22Rv1 (cell line): ENCODE data around the gene RNF168.
"Not testable (repeated sequence)": the region's sequence is repeated elsewhere in the genome, so short reads cannot be mapped to it uniquely, and the experiment has no call there.

Source experiments
- H3K27ac ChIP-seq: fragments of 450-650 bp; 2 replicates; pipeline ENCODE4 v1.5.1; 2017
- CTCF ChIP-seq: fragments of 450-650 bp; IDR thresholded peaks from 2 replicates; pipeline ENCODE4 v1.5.1; 2017; ENCODE audit warnings: mild to moderate bottlenecking
- ZFX ChIP-seq: fragments of 450-650 bp; IDR thresholded peaks from 2 replicates; pipeline ENCODE4 v1.6.1; 2017; ENCODE audit warnings: antibody characterized with exemption, borderline replicate concordance

RNF168 gene

GRCh38 chr3:196489747-196490146 is 13.8 kb downstream of the RNF168 start:
- no peak for TF ChIP-seq CTCF
- no peak for TF ChIP-seq ZFX
- no peak overlapping the region for H3K27ac ChIP-seq

DNA sequence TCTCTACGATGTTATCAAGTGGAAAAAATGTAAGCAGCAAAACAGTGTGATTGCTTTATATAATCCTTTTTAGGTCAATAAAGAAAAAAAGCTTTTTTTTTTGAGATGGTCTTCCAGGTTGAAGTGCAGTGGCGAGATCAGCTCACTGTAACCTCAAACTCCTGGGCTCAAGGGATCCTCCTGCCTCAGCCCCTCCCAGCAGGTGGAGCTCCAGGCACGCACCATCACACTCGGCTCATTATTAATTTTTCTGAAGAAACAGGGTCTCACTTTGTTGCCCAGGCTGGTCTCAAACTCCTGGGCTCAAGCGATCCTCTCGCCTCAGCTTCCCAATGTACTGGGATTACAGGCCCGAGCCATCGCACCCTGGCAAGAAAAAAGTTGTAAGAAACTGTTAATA is 17.3 kb downstream of the RNF168 start:
- H3K27ac ChIP-seq = no peak overlapping the region
- TF ChIP-seq ZFX (no peak), CTCF (peak; percentile 57)

- H3K27ac ChIP-seq = no peak overlapping the region
- TF ChIP-seq ZFX (no peak), CTCF (no peak)
Observed at GRCh38 chr3:196477678-196478077, 25.9 kb downstream of the RNF168 start.

DNA sequence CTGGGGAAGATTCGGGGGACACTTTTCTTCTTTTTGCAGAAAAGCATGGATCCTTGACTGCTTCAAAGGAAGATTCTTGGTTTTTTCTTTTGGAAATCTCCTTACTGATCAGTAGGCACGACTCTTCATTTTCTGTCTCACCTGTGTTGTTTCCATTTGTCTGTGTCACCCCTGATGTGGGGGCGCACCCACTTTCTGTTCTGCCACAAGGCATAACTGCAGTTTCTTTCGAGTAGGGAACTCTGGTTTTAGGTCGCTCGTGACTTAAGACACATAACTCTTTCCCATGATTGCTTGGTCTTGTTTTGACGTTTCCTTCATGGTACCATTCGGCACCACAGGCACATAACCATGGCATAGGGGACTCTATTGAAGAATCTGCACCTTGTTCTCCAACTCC is 31.3 kb downstream of the RNF168 start:
- no peak overlapping the region for H3K27ac ChIP-seq
- TF ChIP-seq ZFX (no peak), CTCF (no peak)

GRCh38 chr3:196471551-196471950 is 32.0 kb downstream of the RNF168 start:
- TF ChIP-seq CTCF (no peak), ZFX (no peak)
- no peak overlapping the region for H3K27ac ChIP-seq

- not testable (repeated sequence) for H3K27ac ChIP-seq
Observed at GRCh38 chr3:196470182-196470581, 33.4 kb downstream of the RNF168 start.

DNA sequence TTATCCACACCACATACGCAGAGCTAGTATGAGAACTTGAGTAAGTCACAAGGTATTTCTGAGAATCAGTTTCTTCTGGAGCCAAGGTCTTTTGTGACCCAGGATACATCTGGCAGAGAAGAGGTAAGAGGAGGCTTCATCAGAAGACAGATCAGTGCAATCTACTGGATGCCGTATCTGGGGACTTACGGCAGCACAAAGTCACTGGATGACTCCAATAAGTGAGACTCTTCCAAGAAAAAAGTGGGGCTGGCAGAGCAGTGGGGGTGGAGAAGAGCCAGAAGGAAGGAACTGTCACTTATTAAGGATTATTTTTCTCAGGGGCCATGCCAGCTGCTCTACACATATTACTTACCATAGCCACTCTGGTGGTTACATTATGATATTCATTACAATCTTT is 39.8 kb downstream of the RNF168 start:
- H3K27ac ChIP-seq = no peak overlapping the region
- TF ChIP-seq ZFX (no peak), CTCF (no peak)

DNA sequence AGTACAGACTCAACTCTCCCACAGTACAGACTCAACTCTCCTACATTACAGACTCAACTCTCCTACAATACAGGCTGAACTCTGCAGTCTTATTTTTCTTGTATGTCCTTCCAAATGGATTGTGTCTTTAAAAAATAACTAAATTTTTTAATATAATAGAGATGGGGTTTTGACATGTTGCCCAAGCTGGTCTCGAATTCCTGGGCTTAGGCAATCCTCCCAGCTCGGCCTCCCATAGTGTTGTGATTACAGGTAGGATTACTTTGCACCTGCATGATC is 40.2 kb downstream of the RNF168 start:
- TF ChIP-seq CTCF = no peak
- no peak for TF ChIP-seq ZFX
- H3K27ac ChIP-seq = no peak overlapping the region

- H3K27ac ChIP-seq = not testable (repeated sequence)
Observed at GRCh38 chr3:196462680-196463477, 40.7 kb downstream of the RNF168 start.
